ENCODE results near the gene OTUB1. TPM values are rescaled to one million over a fixed set of nuclear protein-coding genes. Genes with fewer than 3 reads are reported as not detected.

The OTUB1 gene
- total and polyA plus RNA-seq, 2 donors (not counting 1 experiment from before 2014, with no cell fraction given): 78.2 to 119 TPM

- Histone ChIP-seq H3K27ac (ENCODE audit: low read length in 2 of 2) (no peak within 1 kb of the TSS), H3K36me3 (replicated peaks in 1 of 2; ENCODE audit: control extremely low read depth in 1 of 2, control insufficient read depth in 1 of 2, extremely low read depth in 1 of 2, insufficient read depth in 2 of 2, low read length in 1 of 2) (no peaks in the 10 kb centered on the region), H2AFZ (ENCODE audit: insufficient read depth, low read depth, low read length, poor library complexity, severe bottlenecking) (no peak within 1 kb of the TSS), H3K27me3 (replicated peaks in 1 of 4; ENCODE audit: control extremely low read depth in 1 of 4, control insufficient read depth in 3 of 4, insufficient read depth in 4 of 4, low read length in 3 of 4) (peaks cover 0 to 36% (median 12%) of the 10 kb centered on the region in 4 experiments), H4K20me1 (ENCODE audit: control insufficient read depth, insufficient read depth, low read length, poor library complexity, severe bottlenecking) (no peaks in the 10 kb centered on the region), H3K4me3 (ENCODE audit: control extremely low read depth in 1 of 5, extremely low read depth in 1 of 5, insufficient read depth in 1 of 5, low read depth in 2 of 5, low read length in 4 of 5) (no peak within 1 kb of the TSS), H3K9me3 (ENCODE audit: control extremely low read depth in 1 of 3, control insufficient read depth in 2 of 3, insufficient read depth in 1 of 3, low read length in 2 of 3) (no peaks in the 10 kb centered on the region), H3K79me2 (ENCODE audit: control insufficient read depth, insufficient read depth, low read length) (no peaks in the 10 kb centered on the region), H3K4me1 (ENCODE audit: control insufficient read depth in 2 of 2, insufficient read depth in 2 of 2, low read length in 2 of 2) (peaks cover 5 to 18% of the 10 kb centered on the region in 2 donors), H3K9ac (ENCODE audit: low read length) (no peak within 1 kb of the TSS), H3K4me2 (replicated peaks; ENCODE audit: low read depth, low read length, poor library complexity, severe bottlenecking) (peak within 1 kb of the TSS; percentile 57)
- intact Hi-C loops (cut with micrococcal nuclease): no loop called here
- Mint-ChIP-seq H3K9me3 (ENCODE audit: insufficient read depth) (no peaks in the 10 kb centered on the region), H3K4me1 (peaks cover 6% of the 10 kb centered on the region), H3K27me3 (peaks cover 39% of the 10 kb centered on the region), H3K4me3 (peak within 1 kb of the TSS; percentile 68), H3K27ac (no peak within 1 kb of the TSS)
- ChIA-PET CTCF (no interaction called here), POLR2A (no interaction called here)
- TF ChIP-seq EZH2 (IDR thresholded peaks at IDR 0.05; ENCODE audit: borderline replicate concordance, insufficient read depth, low read depth, low read length, poor library complexity, severe bottlenecking): no peak
- TF ChIP-seq, protein P1, sequence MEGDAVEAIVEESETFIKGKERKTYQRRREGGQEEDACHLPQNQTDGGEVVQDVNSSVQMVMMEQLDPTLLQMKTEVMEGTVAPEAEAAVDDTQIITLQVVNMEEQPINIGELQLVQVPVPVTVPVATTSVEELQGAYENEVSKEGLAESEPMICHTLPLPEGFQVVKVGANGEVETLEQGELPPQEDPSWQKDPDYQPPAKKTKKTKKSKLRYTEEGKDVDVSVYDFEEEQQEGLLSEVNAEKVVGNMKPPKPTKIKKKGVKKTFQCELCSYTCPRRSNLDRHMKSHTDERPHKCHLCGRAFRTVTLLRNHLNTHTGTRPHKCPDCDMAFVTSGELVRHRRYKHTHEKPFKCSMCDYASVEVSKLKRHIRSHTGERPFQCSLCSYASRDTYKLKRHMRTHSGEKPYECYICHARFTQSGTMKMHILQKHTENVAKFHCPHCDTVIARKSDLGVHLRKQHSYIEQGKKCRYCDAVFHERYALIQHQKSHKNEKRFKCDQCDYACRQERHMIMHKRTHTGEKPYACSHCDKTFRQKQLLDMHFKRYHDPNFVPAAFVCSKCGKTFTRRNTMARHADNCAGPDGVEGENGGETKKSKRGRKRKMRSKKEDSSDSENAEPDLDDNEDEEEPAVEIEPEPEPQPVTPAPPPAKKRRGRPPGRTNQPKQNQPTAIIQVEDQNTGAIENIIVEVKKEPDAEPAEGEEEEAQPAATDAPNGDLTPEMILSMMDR (IDR thresholded peaks at IDR 0.05): no peak
- ATAC-seq (ENCODE audit: low read depth) (no peak), DNase-seq (no peak)
- WGBS (ENCODE audit: insufficient coverage): 2% methylated on average over 42 of the region's 64 CpGs
Measured at GRCh38 chr11:64035576-64035975, 49.3 kb downstream of the OTUB1 start, which contains the start of gene FLRT1. FLRT1 (plus strand) TSS chr11:64035931; CDS start chr11:64116268, 80,337 bp downstream.

DNA sequence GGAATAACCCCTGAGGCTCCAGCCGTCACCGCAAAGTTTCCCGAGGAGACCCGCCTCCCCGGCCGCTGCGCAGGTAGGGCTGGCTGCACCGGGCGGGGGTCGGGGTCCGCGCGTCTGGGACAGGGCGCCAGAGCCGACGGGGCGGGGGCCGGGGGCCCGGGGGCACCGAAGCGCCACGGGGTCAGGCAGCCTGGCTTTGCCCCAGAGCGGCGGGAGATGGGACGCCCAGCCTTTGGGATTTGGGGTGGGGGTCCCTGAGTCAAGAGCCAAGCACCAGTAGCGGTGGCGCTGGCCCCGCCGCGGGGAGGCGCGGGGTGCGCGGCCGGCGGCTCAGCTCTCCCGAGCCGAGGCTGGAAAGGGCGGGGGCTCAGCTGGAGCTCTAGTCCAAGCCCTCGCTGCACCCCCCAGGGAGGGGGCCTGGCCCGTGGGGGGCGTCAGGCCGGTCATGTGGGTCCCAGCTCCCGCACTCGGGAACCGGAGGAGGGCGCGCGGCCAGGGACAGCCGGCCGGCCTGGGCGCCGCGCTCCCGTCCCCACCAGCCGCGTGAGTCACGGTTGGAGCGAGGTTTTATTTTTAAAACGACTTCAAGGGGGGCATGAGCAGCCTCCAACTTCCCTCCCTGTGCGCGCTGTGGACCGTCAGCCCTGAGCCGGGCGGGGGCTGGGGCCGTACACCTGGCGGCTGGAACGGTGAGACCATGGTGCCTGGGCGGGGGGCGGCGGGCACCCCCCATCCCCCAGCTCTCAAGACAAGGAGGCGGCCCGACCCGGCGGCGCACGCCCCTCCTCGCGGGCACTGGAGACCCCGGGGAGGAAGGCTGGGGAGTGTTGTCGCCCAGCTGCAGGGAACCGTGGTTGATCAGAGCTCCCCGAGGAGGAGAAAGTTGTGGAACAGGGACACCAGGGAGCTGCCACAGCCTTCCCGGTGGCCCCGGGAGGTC lies 50.1 kb downstream of the OTUB1 start:
- CTCF ChIA-PET: no interaction called here
- Mint-ChIP-seq H3K9me3 (ENCODE audit: insufficient read depth) (no peaks in the 10 kb centered on the region), H3K27ac (no peak overlapping the region), H3K27me3 (peaks cover 37% of the 10 kb centered on the region), H3K4me3 (no peak overlapping the region), H3K4me1 (peaks cover 6% of the 10 kb centered on the region)
- Histone ChIP-seq H3K79me2 (ENCODE audit: control insufficient read depth, insufficient read depth, low read length) (no peaks in the 10 kb centered on the region), H3K4me1 (ENCODE audit: control insufficient read depth in 2 of 2, insufficient read depth in 2 of 2, low read length in 2 of 2) (peaks cover 5 to 18% of the 10 kb centered on the region in 2 donors), H3K4me2 (replicated peaks; ENCODE audit: low read depth, low read length, poor library complexity, severe bottlenecking) (peak overlapping the region; percentile 57), H3K36me3 (replicated peaks in 1 of 2; ENCODE audit: control extremely low read depth in 1 of 2, control insufficient read depth in 1 of 2, extremely low read depth in 1 of 2, insufficient read depth in 2 of 2, low read length in 1 of 2) (no peaks in the 10 kb centered on the region), H3K27me3 (replicated peaks in 1 of 4; ENCODE audit: control extremely low read depth in 1 of 4, control insufficient read depth in 3 of 4, insufficient read depth in 4 of 4, low read length in 3 of 4) (peaks cover 0 to 36% (median 12%) of the 10 kb centered on the region in 4 experiments), H3K27ac (ENCODE audit: low read length in 2 of 2) (no peak overlapping the region), H4K20me1 (ENCODE audit: control insufficient read depth, insufficient read depth, low read length, poor library complexity, severe bottlenecking) (no peaks in the 10 kb centered on the region), H3K4me3 (ENCODE audit: control extremely low read depth in 1 of 5, extremely low read depth in 1 of 5, insufficient read depth in 1 of 5, low read depth in 2 of 5, low read length in 4 of 5) (no peak overlapping the region), H3K9me3 (ENCODE audit: control extremely low read depth in 1 of 3, control insufficient read depth in 2 of 3, insufficient read depth in 1 of 3, low read length in 2 of 3) (no peaks in the 10 kb centered on the region), H3K9ac (ENCODE audit: low read length) (no peak overlapping the region), H2AFZ (ENCODE audit: insufficient read depth, low read depth, low read length, poor library complexity, severe bottlenecking) (no peak overlapping the region)
- POLR2A ChIA-PET: no interaction called here
- ATAC-seq (ENCODE audit: low read depth) (no peak), DNase-seq (peak; percentile 27)
- WGBS (ENCODE audit: insufficient coverage): 2% methylated on average over 85 of the region's 85 CpGs
- TF ChIP-seq EZH2 (IDR thresholded peaks at IDR 0.05; ENCODE audit: borderline replicate concordance, insufficient read depth, low read depth, low read length, poor library complexity, severe bottlenecking): no peak
- TF ChIP-seq, protein P1 (IDR thresholded peaks at IDR 0.05): no peak
- intact Hi-C loops (cut with micrococcal nuclease): no loop called here
